M059J (cell line): Measurements from ENCODE around the gene PPP1R1C. TPM values are rescaled to one million over a fixed set of nuclear protein-coding genes. Genes with fewer than 3 reads are reported as not detected.

Experiments
- DNase-seq: peaks from one replicate; pipeline ENCODE4 v3.0.0-alpha.2; 2012; ENCODE audit warnings: low read depth
- total RNA-seq: library from RNA; depleted of rRNA; stranded (reverse); fragments of >200 nt; shearing (Covaris generic); gene quantifications from 2 replicates; pipeline ENCODE4 v1.2.3, GENCODE V29; 2014

The PPP1R1C gene
- total RNA-seq, 1 experiment from 2014 or later: 8.4 TPM

DNA sequence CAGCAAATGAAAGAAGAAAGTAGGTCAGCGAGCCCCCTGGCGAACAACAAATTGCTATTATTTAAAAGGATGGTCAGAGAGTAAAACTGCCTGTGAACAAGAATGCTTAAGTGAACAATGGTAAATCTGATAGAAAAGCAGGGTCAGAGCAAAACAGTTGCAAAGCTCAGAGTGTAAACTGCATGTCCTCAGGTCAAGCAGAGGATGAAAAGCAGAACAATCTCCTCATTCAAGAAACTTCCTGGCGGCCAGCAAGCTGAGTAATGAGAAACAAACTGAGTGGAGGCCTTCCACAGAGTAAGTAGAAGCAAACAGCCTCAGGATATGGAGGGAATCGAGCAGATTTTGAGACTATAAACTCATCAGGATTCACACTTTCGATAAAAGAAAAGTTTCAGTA lies 117.9 kb downstream of the PPP1R1C start:
- DNase-seq: peak; percentile 37

DNA sequence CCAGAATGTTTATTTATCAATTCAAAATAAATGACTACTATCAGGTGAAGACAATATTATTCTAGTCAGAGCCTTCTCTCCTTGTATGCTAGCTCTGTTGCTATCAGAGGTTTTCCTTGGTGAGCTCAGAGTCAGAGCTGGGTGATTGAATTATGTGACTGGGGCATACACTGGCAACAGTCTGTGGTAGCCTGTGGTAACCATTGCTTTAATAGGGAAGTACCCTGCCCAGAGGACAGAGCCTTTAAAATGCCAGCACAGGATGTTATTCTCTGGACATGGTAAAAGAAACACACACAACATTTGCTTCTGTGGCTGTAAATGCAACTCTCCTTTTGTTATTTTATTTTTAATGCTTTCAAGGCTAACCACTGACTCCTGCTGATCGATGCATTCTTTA lies 124.7 kb downstream of the PPP1R1C start:
- no peak for DNase-seq

DNA sequence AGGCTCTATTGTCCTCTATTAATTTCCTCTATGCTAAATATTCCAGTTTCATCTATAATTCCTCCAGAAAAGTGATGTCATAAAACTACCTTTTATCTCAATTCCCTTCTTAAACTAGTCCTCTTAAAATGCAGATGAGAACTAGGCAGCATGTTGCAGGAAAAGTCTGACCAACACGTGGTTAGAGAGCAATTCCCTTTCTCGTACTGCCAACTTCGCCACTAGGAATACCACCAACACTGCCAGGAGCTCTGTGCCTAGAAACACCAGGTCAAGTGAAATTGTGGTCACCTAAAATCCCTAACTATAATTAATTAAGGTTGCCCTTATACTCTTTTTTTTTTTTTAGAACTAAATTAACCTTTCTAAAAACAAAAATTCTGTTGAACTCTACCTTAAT lies 127.7 kb downstream of the PPP1R1C start:
- DNase-seq: no peak

GRCh38 chr2:182115258-182115657 lies 129.6 kb downstream of the PPP1R1C start:
- DNase-seq: peak; percentile 62

GRCh38 chr2:182116774-182117173 lies 131.1 kb downstream of the PPP1R1C start:
- no peak for DNase-seq

DNA sequence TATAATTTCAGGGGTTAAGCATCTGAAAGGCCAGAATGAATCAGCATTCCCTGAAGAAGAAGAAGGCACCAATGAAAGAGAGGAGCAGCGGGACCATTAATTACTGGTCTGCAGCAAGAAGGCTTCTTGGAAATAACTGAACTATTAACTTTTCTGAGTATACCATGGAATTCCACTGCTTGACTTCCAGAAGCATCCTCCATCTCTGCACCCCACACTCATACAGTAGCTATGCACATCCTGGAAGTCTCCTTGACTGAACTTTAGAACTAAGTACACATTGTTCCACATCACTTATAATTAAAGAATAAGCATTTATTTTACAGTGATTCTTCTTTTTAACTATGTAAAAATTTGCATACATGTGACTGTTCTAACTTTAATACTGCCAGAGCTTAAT lies 131.5 kb downstream of the PPP1R1C start:
- DNase-seq: peak; percentile 51

GRCh38 chr2:182128821-182129707 lies 143.4 kb downstream of the PPP1R1C start:
- peak; percentile 47 for DNase-seq

DNA sequence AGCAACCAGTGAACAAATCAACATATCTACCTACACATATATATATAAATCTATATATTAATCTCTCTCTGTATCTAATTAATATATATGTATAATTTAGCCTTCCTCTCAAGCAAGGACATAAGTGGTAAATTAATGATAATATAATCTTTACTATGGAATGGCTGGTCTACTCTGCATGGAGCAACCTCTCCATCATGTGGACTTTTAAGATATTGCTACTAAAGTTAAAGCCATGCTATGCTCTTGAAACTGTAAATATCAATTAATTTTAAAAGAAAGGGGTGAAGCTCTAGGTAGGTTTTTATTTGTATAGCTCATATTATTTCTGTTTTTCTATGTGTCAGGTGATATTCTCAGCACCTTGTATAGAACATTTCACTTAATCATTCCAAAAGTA lies 147.0 kb downstream of the PPP1R1C start:
- peak; percentile 32 for DNase-seq

DNA sequence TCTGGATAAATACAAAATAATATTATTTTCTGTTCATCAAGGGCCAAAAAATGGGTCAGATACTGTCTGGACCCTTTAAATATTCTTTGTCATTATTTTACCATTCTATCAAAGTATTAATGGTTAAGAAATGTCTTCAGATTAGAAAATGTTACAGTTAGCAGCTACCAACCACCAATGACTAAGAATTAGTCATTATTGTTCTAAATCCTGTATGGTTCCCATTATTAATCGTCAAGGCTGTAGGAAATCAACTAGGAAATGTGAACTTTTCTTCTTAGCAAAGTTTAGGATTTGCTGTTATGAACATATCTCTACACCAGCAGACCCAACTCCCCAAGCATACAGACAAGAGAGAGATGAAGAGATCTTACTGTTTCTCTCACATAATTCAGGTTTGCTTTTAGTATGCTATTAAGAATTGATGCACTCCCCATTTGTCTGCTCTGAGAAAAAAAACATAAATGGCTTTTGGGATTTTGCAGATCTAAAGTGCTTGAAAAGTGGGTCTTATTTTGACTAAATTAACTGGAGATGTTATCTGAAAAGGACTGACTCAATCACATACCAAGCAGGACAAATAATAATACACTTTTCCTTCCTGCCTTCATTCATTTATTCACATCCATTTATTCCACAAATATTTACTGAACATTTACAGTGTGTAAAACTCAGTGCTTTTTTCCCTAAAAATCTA lies 147.7 kb downstream of the PPP1R1C start:
- DNase-seq: peak; percentile 58

DNA sequence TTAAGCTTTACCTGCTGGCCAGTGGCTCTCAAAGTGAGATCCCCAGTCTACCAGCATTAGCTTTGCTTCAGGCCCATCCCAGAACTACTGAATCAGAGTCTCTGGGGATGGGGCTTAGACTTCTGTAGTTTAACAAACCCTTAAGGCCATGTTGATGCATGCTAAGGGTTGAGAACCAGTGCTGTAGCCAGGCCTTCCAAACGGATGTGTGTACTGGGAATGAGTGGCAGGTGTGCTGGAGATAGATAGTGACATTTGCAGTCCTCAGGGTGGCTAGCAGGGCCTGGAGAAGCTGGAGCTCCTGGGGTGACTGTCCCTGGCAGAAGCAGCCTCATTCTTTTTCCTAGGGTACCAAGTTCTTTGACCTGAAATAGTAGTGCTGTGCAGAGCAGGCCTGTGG lies 148.5 kb downstream of the PPP1R1C start:
- DNase-seq: no peak

DNA sequence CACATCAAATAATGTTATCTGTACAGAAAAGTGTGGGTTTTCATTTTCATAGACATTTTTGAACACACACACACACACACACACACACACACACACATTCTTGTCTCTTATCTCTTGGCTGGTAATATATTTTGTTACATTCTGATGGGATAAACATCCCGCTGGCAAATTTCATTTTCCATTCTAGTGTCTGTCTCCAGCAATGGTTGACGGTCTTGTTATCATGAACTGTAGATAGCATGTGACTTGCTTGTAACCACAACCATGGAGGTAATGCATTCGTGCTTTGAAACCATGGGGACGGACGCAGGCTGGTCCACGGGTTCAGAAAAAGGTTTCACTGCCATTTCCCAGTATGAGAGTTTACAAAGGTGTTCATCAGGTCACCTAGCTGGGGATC lies 156.4 kb downstream of the PPP1R1C start:
- no peak for DNase-seq

- peak; percentile 26 for DNase-seq
These were observed 158.6 kb downstream of the PPP1R1C start for GRCh38 chr2:182144041-182144775.

DNA sequence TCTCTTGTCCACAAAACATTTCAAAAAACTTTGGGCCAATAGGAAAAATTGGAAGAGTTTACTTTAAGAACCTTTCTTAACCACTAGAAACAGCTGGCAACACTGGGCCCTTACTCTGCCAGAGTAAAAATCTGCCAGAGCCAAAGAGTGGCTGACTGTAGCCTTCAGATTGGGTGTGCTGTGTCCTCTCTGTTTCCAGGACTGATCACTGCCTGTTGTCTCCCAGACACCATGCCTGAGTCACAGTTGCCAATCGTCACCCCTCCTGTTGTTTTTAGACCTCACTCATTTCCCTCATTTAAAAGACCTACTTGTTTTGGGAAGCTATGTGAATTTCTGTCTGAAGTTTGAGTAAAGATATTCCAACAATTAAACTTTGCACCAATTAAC lies 159.1 kb downstream of the PPP1R1C start:
- peak; percentile 54 for DNase-seq

- DNase-seq: peak; percentile 57
These were observed 162.7 kb downstream of the PPP1R1C start for GRCh38 chr2:182148344-182148743.

- no peak for DNase-seq
These were observed 178.2 kb downstream of the PPP1R1C start for GRCh38 chr2:182163878-182164277.

DNA sequence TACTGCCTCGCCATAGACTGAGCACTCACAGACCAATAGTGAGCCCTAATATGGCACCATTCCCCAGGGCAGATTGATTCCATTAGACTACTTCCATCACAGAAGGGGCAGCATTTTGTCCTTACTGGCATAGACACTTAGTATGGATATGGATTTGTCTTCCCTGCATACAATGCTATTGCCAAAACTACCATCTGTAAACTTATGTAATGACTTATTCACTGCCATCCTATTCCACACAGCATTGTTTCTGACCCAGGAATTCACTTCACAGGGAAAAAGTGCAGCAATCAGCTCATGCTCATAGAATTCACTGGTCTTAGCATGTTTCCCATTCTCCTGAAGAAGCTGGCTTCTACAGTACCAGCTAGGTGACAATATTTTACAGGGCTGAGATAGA lies 179.0 kb downstream of the PPP1R1C start:
- no peak for DNase-seq

DNA sequence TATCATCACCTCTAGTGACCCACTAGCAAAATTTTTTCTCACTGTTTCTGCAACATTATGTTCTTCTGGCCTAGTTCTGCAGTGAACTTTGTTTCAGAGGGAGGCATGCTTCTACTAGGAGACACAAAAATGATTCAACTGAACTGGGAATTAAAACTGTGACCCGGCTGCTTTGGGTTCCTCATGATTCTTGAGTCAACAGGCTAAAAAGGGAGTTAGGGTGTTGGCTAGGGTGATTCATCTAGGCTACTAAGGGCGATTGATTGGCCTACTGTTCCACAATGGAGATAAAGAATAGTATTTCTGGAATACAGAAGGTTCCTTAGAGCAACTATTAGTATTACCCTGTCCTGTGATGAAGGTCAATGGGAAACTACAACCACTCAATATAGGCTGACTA lies 179.5 kb downstream of the PPP1R1C start:
- no peak for DNase-seq

DNA sequence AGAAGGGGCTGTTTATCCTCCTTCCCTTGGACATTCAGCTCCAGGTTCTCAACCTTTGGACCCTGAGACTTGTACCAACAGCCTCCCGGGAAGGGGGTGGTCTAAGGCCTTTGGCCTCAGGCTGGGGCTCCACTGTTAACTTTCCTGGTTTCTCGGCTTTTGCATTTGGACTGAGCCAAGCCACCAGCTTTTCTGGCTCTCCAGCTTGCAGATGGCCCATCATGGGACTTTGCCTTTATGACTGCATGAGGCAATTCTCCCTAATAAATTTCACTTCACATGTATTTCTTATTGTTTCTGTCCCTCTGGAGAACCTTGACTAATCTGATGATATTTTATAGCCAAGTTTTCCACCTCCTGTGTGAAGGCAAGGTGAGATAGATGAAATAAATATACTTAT lies 180.8 kb downstream of the PPP1R1C start:
- DNase-seq: no peak

GRCh38 chr2:182166841-182167240 lies 181.2 kb downstream of the PPP1R1C start:
- DNase-seq: no peak
